Right lobe of liver (tissue), 4 donors: ENCODE data around the gene ST6GALNAC1.

ENCODE experiments used
- CTCF ChIP-seq, 4 donors: fragments of 200-600 bp in 3 of 4; fragments of 450-650 bp in 1 of 4; IDR thresholded peaks; one replicate each; pipeline versions ENCODE4 v1.5.1 to v1.8.0; 2016 to 2022; ENCODE audit warnings: antibody characterized with exemption in 4 of 4, mild to moderate bottlenecking in 2 of 4
- POLR2A ChIP-seq: fragments of 450-650 bp; IDR thresholded peaks from one replicate; pipeline ENCODE4 v1.6.1; 2017; ENCODE audit warnings: antibody characterized with exemption, mild to moderate bottlenecking
- donor health status: DM: no; HTN: no; CAD: no.
- donor health status: DM: no; HTN: no; CAD: no.
- donor health status: DM: no; HTN: yes; CAD: no.

GRCh38 chr17:76598004-76598439 is 45.5 kb downstream of the ST6GALNAC1 start:
- TF ChIP-seq CTCF (IDR thresholded peaks at IDR 0.05): no peak
- TF ChIP-seq POLR2A: no peak
